K562 (cell line): ENCODE data around the gene DLGAP1. TPM values are rescaled to one million over a fixed set of nuclear protein-coding genes. Genes with fewer than 3 reads are reported as not detected.

ENCODE experiments used
- ATAC-seq: fragments of 200-7000 bp; cut with Tn5 transposase; 3 replicates; pipeline ENCODE4 v1.9.1; 2020; ENCODE audit warnings: moderate library complexity
- BruUV-seq: library from RNA; stranded (reverse); fragments of 400-500 nt; replicated peaks from 2 replicates; lab custom pipeline; 2021; lab: Mats Ljungman, UMichigan
- CTCF ChIA-PET: fragments of 300-600 bp; formaldehyde crosslinking; extraction: SDS; loops from one replicate; lab custom pipeline; 2021; ENCODE audit warnings: low intra/inter-chr PET ratio; lab: Yijun Ruan, JAX
- POLR2A ChIA-PET: fragments of 300-600, 350-650 bp; sonication (Branson Sonifier 250); formaldehyde crosslinking; extraction: SDS; loops from one replicate; lab custom pipeline; 2021; ENCODE audit warnings: antibody characterized with exemption, inconsistent platforms; lab: Yijun Ruan, JAX
- DNase-seq, 4 experiments: peaks; one replicate each; pipeline versions ENCODE4 v3.0.0 to v3.0.0-alpha.2; 2011 to 2018; ENCODE audit warnings: low spot score in 3 of 4, mixed read lengths in 3 of 4; ENCODE audit errors: extremely low read depth in 1 of 4
- FAIRE-seq: peaks from 2 replicates; lab custom pipeline; 2011; peaks lifted over from hg19 to GRCh38; lab: Jason Lieb, UNC
- H2AFZ ChIP-seq: 2 replicates; pipeline ENCODE4 v1.6.0; 2011; ENCODE audit warnings: low read depth, low read length, control low read depth, inconsistent platforms
- H3K27ac ChIP-seq: fragments of 200-600 bp; 3 replicates; pipeline ENCODE4 v1.8.0; 2011; ENCODE audit warnings: low read depth, mild to moderate bottlenecking, control low read depth, inconsistent platforms, low read length, moderate library complexity, mixed read lengths; ENCODE audit errors: extremely low read depth
- H3K27me3 ChIP-seq, 2 experiments: fragments of 300-600 bp in 1 of 2; 2 replicates in 1 of 2; 3 replicates in 1 of 2; pipeline versions ENCODE4 v1.6.0 to v1.8.0; 2011; ENCODE audit warnings: inconsistent platforms in 2 of 2, low read length in 2 of 2, mild to moderate bottlenecking in 1 of 2, mixed read lengths in 1 of 2, moderate library complexity in 1 of 2; ENCODE audit not compliant: control insufficient read depth in 2 of 2, insufficient read depth in 2 of 2
- H3K36me3 ChIP-seq: fragments of 300-600 bp; 3 replicates; pipeline ENCODE4 v1.8.0; 2011; ENCODE audit warnings: mild to moderate bottlenecking, low read length, inconsistent platforms; ENCODE audit not compliant: control insufficient read depth, insufficient read depth
- H3K4me1 ChIP-seq, 2 experiments: fragments of 200-600 bp in 1 of 2; replicated peaks in 1 of 2; 2 replicates in 1 of 2; 3 replicates in 1 of 2; pipeline versions ENCODE4 v1.5.1 to v1.8.0; 2011; ENCODE audit warnings: inconsistent platforms in 2 of 2, low read length in 2 of 2, mild to moderate bottlenecking in 1 of 2, mixed read lengths in 1 of 2, moderate library complexity in 1 of 2; ENCODE audit not compliant: control insufficient read depth in 2 of 2, insufficient read depth in 2 of 2
- H3K4me2 ChIP-seq: 2 replicates; pipeline ENCODE4 v1.6.1; 2011; ENCODE audit warnings: low read length, control low read depth, inconsistent platforms, mixed read lengths; ENCODE audit not compliant: insufficient read depth
- H3K4me3 ChIP-seq: fragments of 200-600 bp; sonication (generic), shearing (Covaris generic); 2 replicates; pipeline ENCODE4 v1.5.1; 2016; ENCODE audit warnings: control low read depth, inconsistent platforms
- H3K79me2 ChIP-seq: fragments of 200-600 bp; 3 replicates; pipeline ENCODE4 v1.8.0; 2011; ENCODE audit warnings: low read length, inconsistent platforms; ENCODE audit not compliant: control insufficient read depth, insufficient read depth
- H3K9ac ChIP-seq, 2 experiments: 2 replicates each; pipeline versions ENCODE4 v1.6.0 to v1.6.1; 2011; ENCODE audit warnings: low read depth in 2 of 2, low read length in 2 of 2, control low read depth in 1 of 2, inconsistent platforms in 1 of 2, mild to moderate bottlenecking in 1 of 2, mixed read lengths in 1 of 2; ENCODE audit not compliant: insufficient read depth in 1 of 2
- H3K9me1 ChIP-seq: one replicate; pipeline ENCODE4 v1.6.0; 2011; ENCODE audit warnings: inconsistent platforms, mild to moderate bottlenecking, low read length, moderate library complexity; ENCODE audit not compliant: control insufficient read depth, insufficient read depth
- H3K9me3 ChIP-seq: replicated peaks from 2 replicates; pipeline ENCODE4 v1.5.1; 2011; ENCODE audit warnings: low read depth, low read length, inconsistent platforms; ENCODE audit not compliant: control insufficient read depth, insufficient read depth
- H4K20me1 ChIP-seq: replicated peaks from 2 replicates; pipeline ENCODE4 v1.6.1; 2011; ENCODE audit warnings: low read length, inconsistent platforms, mixed read lengths; ENCODE audit not compliant: control insufficient read depth, insufficient read depth
- CLOCK ChIP-seq: fragments of 250-450 bp; sonication (Bioruptor Pico); IDR thresholded peaks from 2 replicates; pipeline ENCODE4 v1.4.0; 2020; ENCODE audit warnings: mild to moderate bottlenecking, moderate library complexity, borderline replicate concordance
- EP400 ChIP-seq: fragments of 450-650 bp; IDR thresholded peaks from 2 replicates; pipeline ENCODE4 v1.6.1; 2017; ENCODE audit warnings: antibody characterized with exemption, mild to moderate bottlenecking, moderate library complexity
- IFI16 ChIP-seq: fragments of 250-450 bp; sonication (Bioruptor Pico); IDR thresholded peaks from 2 replicates; pipeline ENCODE4 v2.1.2; 2022; ENCODE audit warnings: mild to moderate bottlenecking, inconsistent platforms
- ILK ChIP-seq: fragments of 450-650 bp; IDR thresholded peaks from 2 replicates; pipeline ENCODE4 v1.6.1; 2016; ENCODE audit warnings: missing genetic modification characterization, low read depth, mild to moderate bottlenecking, missing compliant biosample characterization, moderate library complexity, borderline replicate concordance
- MYBL2 ChIP-seq, 2 experiments: fragments of 450-650 bp in 1 of 2; sonication (generic) in 1 of 2; formaldehyde crosslinking in 1 of 2; IDR thresholded peaks; 2 replicates each; pipeline versions ENCODE4 v1.6.1 to v1.8.1; 2017 to 2022; ENCODE audit warnings: borderline replicate concordance in 1 of 2, inconsistent platforms in 1 of 2, low read depth in 1 of 2, mild to moderate bottlenecking in 1 of 2, missing genetic modification reagents in 1 of 2, moderate library complexity in 1 of 2
- NR2C1 ChIP-seq, 2 experiments: fragments of 450-650 bp; IDR thresholded peaks; 2 replicates each; pipeline ENCODE4 v1.6.1; 2017; ENCODE audit warnings: mild to moderate bottlenecking in 2 of 2, antibody characterized with exemption in 1 of 2, inconsistent platforms in 1 of 2, missing compliant biosample characterization in 1 of 2, missing genetic modification characterization in 1 of 2
- NR3C1 ChIP-seq: sonication (generic); formaldehyde crosslinking; IDR thresholded peaks from 2 replicates; pipeline ENCODE4 v1.8.1; 2022; ENCODE audit warnings: missing genetic modification reagents
- RBFOX2 ChIP-seq: fragments of 200-400 bp; formaldehyde crosslinking; IDR thresholded peaks from 2 replicates; pipeline ENCODE4 v1.6.1; 2017; ENCODE audit warnings: low read depth, mild to moderate bottlenecking, low read length, moderate library complexity
- TCF3 ChIP-seq: sonication (generic); formaldehyde crosslinking; IDR thresholded peaks from 2 replicates; pipeline ENCODE4 v1.4.0; 2020; ENCODE audit warnings: mild to moderate bottlenecking, missing genetic modification reagents
- U2AF2 ChIP-seq: fragments of 200-400 bp; formaldehyde crosslinking; optimal IDR thresholded peaks from 2 replicates; pipeline ENCODE3; 2017; ENCODE audit warnings: low read depth, mild to moderate bottlenecking, low read length
- ZBTB11 ChIP-seq, 3 experiments: fragments of 200-800 bp in 1 of 3; fragments of 250-450 bp in 1 of 3; fragments of 450-650 bp in 1 of 3; sonication (Bioruptor Pico) in 1 of 3; sonication (Bioruptor generic) in 1 of 3; formaldehyde crosslinking in 1 of 3; IDR thresholded peaks; 2 replicates each; pipeline versions ENCODE4 v1.6.1 to v1.8.0; 2016 to 2022; ENCODE audit warnings: mild to moderate bottlenecking in 2 of 3, missing genetic modification characterization in 2 of 3, missing compliant biosample characterization in 1 of 3, moderate library complexity in 1 of 3
- ZNF134 ChIP-seq: fragments of 250-450 bp; sonication (Bioruptor Pico); conservative IDR thresholded peaks from 2 replicates; pipeline ENCODE4 v1.4.0; 2020
- ZNF408 ChIP-seq: fragments of 250-450 bp; sonication (Bioruptor Pico); IDR thresholded peaks from 2 replicates; pipeline ENCODE4 v1.4.0; 2020; ENCODE audit warnings: low read depth, mild to moderate bottlenecking, moderate library complexity
- WGBS: fragments of 100-300 bp; shearing (Covaris generic); methylation state at CpG from one replicate; pipeline ENCODE4 v1.1.6; 2016; ENCODE audit warnings: low coverage, mixed read lengths; ENCODE audit not compliant: insufficient coverage; ENCODE audit errors: missing lambda C conversion rate; 5-methylcytosine and 5-hydroxymethylcytosine counted together
- in situ Hi-C: fragments of 300-500 bp; cut with MboI; formaldehyde crosslinking; loops from 4 replicates; pipeline ENCODE4 v1.15.0; 2018; ENCODE audit warnings: inconsistent platforms, mixed read lengths
- intact Hi-C: fragments of 100-400 bp; cut with micrococcal nuclease; formaldehyde crosslinking; loops from 2 replicates; pipeline ENCODE4 v1.14.2; 2022
- polyA plus RNA-seq, 8 experiments: library from polyadenylated mRNA; depleted of rRNA in 4 of 8; stranded (reverse) in 5 of 8; unstranded in 3 of 8; fragments of >200 nt; fragmentation: Nextera tagmentation in 2 of 8; fragmentation: Illumina TruSeq in 1 of 8; extraction: Ambion mirVana in 2 of 8; extraction: Trizol in 1 of 8; gene quantifications; 2 replicates each; pipeline versions ENCODE4 v1.2.1 to v1.2.3, GENCODE V29; 2011 to 2014; ENCODE audit warnings: inconsistent platforms in 1 of 8, missing spikeins in 1 of 8
- total RNA-seq, 7 experiments: library from RNA; depleted of rRNA in 6 of 7; stranded (reverse); fragments of >200 nt in 6 of 7; fragmentation: Illumina TruSeq in 2 of 7; extraction: Trizol in 2 of 7; gene quantifications; 2 replicates each; pipeline versions ENCODE4 v1.2.1 to v1.2.3, GENCODE V29; 2011 to 2021; ENCODE audit warnings: low replicate concordance in 1 of 7

The DLGAP1 gene
- total and polyA plus RNA-seq, 9 of the 15 experiments (the other 6 are each of a cell fraction or from before 2014, with no cell fraction given): 0.04 to 0.22 (median 0.08) TPM

GRCh38 chr18:3832025-3832638 lies 623.0 kb downstream of the DLGAP1 start:
- no peaks in the 10 kb centered on the region for H3K79me2 ChIP-seq
- FAIRE-seq: no peak
- H3K27me3 ChIP-seq: peaks cover 2 to 4% of the 10 kb centered on the region in 2 experiments; a peak in 3 of 5 replicates
- H3K9ac ChIP-seq: no peak overlapping the region
- no peaks in the 10 kb centered on the region for H3K4me1 ChIP-seq
- no peak overlapping the region for H3K27ac ChIP-seq
- DNase-seq: no peak
- H3K4me2 ChIP-seq: no peak overlapping the region
- H3K4me3 ChIP-seq: no peak overlapping the region
- no peaks in the 10 kb centered on the region for H3K36me3 ChIP-seq
- H3K9me1 ChIP-seq: no peaks in the 10 kb centered on the region
- POLR2A ChIA-PET: interaction anchor here (0.8 kb wide), 1 partner anchor 9 kb away, joined by 3 read pairs; no protein-coding TSS in a partner anchor
- no peak for ATAC-seq
- in situ Hi-C loops: no loop called here
- BruUV-seq: no TSS peak
- intact Hi-C loops: no loop called here
- no peak overlapping the region for H2AFZ ChIP-seq
- WGBS: under 1% methylated on average over 6 of the region's 6 CpGs
- CTCF ChIA-PET: no interaction called here
- no peaks in the 10 kb centered on the region for H4K20me1 ChIP-seq
- no peaks in the 10 kb centered on the region for H3K9me3 ChIP-seq
- TF ChIP-seq NR2C1 (IDR thresholded peaks at IDR 0.05): no peak
- TF ChIP-seq NR2C1 (tag; IDR thresholded peaks at IDR 0.05): no peak
- no peak for TF ChIP-seq ILK (tag)
- TF ChIP-seq CLOCK: no peak
- TF ChIP-seq RBFOX2: no peak
- TF ChIP-seq NR3C1 (CRISPR knock-in tag): no peak
- no peak for TF ChIP-seq ZNF408
- no peak for TF ChIP-seq EP400
- no peak for TF ChIP-seq IFI16
- TF ChIP-seq U2AF2: no peak
- no peak for TF ChIP-seq MYBL2 (IDR thresholded peaks at IDR 0.05; ENCODE audit: low read depth)
- TF ChIP-seq MYBL2 (CRISPR knock-in tag; IDR thresholded peaks at IDR 0.05; ENCODE audit: borderline replicate concordance): no peak
- TF ChIP-seq ZBTB11 (CRISPR knock-in tag; IDR thresholded peaks at IDR 0.05): no peak
- TF ChIP-seq TCF3: no peak
- no peak for TF ChIP-seq ZNF134 (CRISPR knock-in tag)
